SHP77 treated with DMSO at 0.1 percent for 48 hours (cell line): ENCODE measurements around the gene DNAJC6.
"Not testable (repeated sequence)": the region's sequence is repeated elsewhere in the genome, so short reads cannot be mapped to it uniquely, and the experiment has no call there.

Source experiments
- DNase-seq: peaks from one replicate; lab custom pipeline; 2025; lab: John Stamatoyannopoulos, UW

DNAJC6 gene

DNA sequence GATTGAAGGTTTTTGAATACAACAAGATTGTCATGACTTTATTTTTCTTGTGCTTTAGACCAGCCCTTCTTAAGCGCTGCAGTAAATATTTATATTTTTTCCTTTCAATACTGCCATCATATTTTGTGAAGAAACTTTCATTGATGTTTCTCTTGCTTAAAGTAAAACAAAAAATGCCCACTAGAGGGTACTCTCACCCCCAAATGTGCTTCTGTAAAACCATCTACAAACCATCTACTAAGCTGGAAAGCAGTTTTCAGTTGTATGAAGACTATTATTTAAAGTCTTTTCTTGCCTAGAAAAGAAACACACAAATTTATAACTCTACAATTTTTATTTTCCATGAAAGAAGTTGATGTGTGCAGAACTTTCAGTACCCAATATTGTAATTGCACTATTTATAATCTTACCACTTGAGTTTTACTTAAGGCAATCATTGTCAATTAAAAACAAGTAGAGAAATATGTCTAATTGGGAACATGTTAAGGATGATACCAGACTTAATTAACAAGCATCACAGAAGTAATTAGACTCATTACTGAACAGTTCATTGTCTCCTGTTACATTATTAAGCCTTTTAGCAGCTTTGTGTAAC, 121.9 kb downstream of the DNAJC6 start:
- no peak for DNase-seq

DNA sequence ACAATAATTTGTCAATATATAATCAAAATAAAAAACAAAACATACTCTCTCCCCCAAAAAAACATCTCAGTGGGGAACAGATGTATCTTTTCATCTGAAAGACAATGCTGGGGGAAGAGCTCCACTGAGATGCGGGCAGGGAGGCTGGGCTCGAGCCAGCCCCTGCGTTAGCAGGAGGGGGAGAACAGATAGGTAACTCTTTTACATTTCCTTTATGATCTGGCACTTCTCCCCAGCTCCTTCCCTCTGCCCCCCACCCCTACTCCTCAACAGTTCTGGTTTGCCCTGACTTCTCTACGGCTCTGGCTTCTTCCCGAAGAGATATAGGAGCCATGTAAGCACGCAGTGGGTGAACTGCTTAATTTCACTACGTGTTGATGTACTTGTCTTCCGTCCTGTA, 123.6 kb downstream of the DNAJC6 start:
- DNase-seq: no peak

DNA sequence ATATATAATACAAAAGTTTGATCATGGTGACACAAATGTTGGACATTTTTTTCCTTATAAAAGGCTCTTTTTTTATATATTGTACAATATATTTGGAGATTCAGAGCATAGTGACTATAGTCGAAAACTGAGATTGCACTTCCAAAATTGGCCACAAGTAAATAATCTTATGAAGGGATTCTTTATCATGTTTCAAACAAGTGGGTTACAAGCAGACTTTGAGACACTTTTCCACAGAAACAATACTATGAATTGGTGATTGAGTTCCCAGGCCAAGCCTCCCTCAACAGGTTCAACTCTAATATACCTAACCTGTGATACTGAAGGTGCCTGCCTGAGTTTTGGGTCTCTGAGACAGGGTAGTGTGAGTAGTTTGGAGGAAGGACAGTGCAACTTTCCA, 124.9 kb downstream of the DNAJC6 start:
- DNase-seq: no peak

DNA sequence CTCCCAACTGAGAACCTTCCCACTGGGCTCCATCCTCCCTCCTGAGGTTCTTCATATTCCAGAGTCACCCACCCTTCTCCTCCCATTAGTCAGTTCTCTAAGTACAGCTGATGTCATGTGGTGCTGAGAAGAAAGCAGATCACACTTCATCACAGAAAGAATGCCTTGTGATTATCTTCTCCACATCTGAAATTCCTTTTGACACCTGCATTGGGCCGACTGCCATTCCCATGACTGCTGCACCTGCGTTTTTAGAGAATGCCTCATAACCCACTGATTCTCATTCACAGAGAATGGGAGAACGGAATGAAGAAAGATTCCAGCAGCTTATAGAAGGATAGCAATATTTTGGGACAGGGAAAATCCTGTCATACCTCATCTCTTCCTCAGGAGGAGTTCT, 125.4 kb downstream of the DNAJC6 start:
- no peak for DNase-seq

DNA sequence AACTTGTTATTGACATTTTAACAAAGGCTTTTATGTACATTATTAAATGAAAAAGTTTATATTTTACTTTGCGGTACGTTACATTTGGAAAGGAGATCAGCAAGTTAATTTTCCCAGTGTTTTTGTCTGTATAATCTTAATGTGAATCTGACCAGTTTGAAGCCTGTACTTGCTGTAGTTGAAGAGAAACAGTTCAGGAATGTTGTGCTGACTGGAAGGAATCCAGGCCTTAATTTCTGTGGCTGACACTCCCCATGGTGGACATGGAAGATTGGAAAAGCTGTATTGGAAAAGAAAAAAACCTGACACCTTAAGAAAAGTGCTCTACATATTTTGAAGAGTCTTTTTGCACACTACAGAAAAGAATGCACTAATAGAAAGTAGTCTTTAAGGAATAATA, 126.6 kb downstream of the DNAJC6 start:
- DNase-seq: no peak

DNA sequence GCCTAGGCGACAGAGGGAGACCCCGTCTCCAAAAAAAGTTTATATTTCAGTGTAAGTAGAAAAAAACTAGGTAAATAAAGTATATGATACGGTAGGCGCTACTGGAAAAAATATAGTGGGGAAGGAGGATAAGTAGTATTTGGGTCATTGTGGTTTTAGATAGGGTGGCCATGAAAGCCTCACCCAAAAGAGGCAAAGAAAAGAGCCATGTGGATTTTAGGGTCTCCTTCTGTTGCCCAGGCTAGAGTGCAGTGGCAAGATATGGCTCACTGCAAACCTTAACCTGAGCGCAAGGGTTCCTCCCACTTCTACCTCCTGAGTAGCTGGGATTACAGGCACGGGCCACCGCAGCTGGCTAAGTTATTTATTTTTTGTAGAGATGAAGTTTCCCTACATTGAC, 128.3 kb downstream of the DNAJC6 start:
- no peak for DNase-seq

DNA sequence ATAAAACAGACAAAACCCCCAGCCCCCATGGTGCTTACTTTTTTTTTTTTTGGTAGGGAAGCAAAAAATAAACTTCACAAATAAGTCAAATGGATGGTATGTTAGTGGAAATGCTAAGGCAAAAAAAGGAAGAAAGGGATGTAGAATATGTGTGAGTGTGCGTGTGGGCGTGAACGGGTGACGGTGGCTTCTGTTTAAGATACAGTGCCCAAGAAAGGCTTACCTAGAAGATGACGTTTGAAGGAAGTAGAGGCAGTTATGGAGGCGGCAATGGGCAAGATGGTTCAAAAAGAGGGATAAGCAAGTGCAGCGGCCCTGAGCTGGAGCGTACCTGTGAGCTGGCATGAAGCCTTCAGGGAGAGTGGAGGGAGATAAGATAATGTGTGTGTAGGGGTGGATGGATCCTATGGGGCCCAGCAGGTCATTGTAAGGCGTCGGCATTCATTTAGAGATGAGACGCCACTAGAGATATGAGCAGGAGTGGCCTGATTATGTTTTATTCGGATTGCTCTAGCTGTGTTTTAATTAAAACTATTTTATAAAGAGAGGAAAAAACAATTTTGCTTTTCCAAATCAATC, 131.1 kb downstream of the DNAJC6 start:
- DNase-seq: no peak

DNA sequence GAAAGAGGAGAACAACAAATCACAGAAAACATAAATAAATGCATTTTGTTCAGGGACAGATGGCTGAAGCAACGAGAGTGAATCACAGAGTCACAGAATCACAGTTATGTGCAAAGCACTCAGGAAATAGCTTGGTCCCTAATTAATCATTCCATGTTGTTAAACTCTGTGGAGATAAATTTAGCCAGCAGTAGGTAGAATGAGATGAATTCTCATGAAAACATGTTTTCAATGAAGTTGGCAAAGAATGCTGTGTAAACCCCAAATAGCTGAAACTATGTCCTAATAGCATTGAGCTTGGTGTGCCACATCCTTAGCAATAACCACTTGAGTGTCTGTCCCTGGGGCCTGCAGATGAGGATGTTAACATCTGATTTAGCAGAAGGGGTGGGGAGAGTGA, 131.6 kb downstream of the DNAJC6 start:
- DNase-seq: no peak

DNA sequence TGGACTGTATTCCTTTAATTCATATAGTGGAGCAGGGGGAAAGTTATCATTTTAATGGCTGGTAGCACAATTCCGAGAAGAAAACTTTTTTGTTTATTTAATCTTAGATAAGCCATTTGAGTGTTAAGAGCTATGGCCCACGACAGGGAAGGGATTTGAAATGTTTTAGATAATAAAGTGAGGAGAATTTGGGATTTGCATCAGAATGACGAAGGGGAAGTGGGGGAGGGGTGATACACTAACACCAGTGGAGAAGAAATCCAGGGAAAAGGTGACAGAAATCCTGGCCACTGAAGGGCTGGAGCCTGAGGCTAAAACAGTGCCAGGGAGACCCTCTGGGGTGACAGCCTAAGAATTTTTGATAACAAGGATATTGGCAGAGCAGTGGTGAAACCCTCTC, 132.1 kb downstream of the DNAJC6 start:
- DNase-seq: no peak

DNA sequence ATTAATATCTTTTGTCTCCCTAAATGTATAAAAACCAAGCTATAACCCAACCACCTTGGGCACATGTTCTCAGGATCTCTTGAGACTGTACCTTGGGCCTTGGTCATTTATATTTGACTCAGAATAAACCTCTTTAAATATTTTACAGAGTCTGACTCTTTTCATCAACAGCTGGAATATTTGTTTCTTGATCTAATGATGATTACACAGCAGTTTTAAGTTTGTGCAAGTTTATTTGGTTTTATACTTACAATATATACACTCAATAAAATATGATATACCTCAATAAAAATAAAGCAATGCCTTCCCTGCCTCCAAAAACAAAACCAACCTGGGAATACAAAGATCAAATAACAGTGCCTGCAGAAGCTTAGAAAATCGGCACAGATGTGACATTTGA, 133.1 kb downstream of the DNAJC6 start:
- DNase-seq: no peak

DNA sequence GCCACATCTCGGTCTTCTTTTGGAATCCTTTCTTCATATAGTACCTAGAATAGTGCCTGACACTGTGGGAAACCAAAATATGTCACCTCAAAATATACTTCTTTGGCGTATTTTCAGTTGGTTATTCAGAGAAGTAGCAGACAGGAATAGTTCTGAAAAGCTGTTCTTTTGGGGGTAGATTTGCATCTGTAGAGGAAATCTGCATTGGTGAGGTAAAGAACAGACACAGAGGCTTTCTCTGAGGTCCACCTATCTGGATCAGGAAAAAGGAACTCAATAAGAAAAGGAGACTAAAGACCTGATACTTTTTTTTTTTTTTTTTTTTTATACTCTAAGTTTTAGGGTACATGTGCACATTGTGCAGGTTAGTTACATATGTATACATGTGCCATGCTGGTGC, 134.3 kb downstream of the DNAJC6 start:
- no peak for DNase-seq

DNA sequence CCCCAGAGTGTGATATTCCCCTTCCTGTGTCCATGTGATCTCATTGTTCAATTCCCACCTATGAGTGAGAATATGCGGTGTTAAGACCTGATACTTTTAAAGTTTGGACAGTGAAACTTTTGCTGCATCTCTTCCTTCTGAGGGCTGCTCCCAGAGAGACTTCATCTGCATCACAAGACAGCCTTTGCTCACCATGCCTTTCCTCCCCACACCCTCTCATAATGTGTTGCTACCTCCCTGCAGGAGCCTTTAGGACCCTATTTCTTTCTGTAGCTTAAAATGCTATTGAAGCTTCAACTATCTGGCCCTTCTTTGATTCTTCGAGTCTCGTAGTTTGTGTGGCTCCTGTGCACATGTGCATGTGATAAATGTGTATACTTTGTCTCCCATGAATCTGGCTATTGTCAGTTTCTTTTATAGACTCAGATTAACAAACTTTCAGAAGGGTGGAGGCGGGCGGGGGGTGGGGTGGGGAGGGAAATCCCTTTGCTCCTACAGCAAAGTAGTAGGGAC, 134.8 kb downstream of the DNAJC6 start:
- no peak for DNase-seq

DNA sequence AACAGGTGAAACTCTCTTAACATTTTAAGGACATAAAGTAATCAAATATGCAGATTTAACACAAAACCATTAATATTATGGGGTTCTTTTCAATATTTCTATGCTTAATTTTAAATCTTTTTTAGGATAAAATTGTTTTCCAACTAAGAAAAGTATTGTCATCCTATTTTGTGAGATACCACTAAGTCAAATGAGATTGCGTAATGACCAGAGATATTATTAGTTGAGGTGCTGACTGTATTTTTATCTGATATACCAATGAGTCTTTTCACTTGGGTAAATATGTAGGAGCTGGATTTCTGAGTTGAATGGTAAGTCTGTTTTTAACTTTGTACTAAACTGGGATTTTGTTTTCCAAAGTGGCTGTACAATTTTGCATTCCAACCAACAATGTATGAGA, 136.5 kb downstream of the DNAJC6 start:
- DNase-seq: no peak

DNA sequence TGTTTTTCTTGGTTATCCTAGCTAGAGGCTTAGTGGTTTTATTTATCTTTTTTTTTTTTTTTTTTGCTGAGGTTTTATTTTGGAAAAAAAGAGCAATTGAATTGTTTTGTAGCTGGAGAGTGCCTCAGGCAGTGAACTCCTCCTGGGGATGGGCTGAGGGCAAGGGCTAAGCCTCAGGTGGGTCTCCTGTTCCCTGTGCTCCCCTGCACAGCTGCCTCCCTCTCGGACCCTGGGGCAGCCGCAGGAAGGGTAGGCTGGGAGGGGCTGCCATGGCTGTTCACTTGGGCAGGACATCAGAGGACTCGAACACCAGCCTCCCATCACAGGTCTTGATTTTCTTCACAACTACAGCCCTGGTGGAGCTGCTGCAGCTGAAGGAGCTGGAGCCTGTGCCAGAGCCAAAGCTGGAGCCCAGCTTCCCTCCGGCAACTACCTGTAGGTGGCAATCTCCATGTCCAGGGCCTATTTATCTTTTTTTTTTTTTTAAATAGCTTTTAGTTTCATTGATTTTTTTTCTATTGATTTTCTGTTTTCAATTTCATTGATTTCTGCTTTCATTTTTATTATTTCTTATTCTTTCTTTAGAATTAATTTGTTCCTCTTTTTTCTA, 140.0 kb downstream of the DNAJC6 start:
- no peak for DNase-seq

DNA sequence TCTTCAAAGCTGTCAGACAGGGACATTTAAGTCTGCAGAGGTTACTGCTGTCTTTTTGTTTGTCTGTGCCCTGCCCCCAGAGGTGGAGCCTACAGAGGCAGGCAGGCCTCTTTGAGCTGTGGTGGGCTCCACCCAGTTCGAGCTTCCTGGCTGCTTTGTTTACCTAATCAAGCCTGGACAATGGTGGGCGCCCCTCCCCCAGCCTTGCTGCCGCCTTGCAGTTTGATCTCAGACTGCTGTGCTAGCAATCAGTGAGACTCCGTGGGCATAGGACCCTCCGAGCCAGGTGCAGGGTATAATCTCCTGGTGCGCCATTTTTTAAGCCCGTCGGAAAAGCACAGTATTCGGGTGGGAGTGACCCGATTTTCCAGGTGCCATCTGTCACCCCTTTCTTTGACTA, 146.3 kb downstream of the DNAJC6 start:
- not testable (repeated sequence) for DNase-seq

DNA sequence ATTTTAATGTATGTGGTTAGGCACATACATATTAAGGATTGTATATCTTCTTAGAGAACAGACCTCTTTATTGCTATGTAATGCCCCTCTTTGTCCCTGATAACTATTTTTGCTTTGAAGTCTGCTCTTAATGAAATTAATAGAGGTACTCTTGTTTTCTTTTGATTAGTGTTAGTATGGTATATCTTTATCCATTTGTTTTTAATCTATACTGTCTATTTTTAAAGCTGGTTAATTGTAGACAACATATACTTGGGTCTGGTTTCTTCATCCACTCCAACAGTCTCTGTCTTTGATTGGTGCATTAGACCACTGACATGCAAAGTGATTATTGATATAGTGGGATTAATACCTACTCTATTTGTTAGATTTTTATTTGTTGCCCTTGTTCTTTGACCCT, 147.1 kb downstream of the DNAJC6 start:
- no peak for DNase-seq

DNA sequence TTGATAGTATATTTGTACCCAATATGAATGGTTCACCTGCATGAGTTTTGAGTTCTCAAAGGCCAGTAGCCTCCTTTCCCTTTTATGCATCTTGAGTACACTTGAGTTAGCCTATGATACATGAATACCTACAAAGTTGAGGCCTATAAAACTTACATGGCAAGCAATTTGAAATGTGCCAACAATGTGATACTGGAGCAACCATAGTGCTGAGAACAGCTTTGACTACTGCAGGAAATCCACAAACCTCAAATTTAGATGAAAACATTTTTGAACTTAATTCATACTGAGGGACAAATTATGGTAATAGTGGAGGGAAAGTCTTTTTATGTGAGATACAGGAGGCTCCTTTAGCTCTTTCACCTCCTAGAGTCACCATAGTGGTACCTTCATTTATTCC, 148.5 kb downstream of the DNAJC6 start:
- DNase-seq: no peak

DNA sequence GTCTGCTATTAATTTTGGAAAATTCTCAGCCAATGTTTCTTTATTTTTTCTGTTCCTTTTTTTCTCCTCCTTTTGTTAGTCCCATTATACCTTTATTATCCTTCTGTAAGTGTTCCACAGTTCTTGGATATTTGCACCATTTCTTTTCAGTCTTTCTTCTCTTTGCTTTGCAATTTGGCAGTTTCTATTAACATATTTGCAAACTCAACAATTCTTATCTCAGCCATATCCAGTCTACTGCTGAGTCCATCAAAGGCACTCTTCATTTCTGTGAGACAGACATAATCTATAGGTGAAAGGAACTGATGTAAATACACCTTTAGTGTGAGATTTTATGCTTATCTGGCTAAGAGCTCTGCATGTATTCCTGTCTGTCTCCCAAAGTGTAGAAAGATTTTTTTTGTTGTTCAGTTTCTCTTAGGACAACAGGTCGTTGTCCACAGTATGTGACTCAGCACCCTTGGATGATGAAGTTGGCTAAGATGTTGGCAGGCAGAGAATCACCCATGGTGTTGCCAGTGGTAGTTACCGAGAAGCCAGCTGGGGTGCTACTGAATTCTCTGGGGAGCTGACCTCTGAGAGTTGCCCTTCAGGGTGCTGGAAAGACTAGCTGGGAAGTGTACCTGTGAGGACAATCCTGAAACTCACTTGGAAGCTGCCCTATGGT, 149.5 kb downstream of the DNAJC6 start:
- DNase-seq: no peak

DNA sequence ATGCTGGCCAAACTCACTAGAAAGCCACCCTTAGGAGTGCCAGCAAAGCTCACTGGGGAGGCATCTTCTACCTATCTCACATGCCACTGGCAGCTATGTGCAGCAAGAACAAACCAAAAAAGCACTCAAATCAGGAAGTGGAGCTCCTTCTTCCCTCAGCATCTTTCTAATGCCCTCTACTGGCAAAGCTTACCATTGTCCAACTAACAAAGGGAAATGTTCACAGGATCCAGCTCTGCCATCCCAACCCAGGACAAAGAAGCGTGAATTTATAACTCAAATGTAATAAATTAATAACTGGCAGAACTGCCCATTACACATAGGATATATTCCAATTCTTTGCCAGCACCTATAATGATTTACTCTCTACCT, 150.0 kb downstream of the DNAJC6 start:
- no peak for DNase-seq
